GM13976 (cell line): Measurements from ENCODE around the gene RUNX1.

Experiments used
- DNase-seq: peaks from one replicate; pipeline ENCODE4 v3.0.0; 2012; ENCODE audit warnings: low spot score
- in situ Hi-C: fragments of 300-500 bp; cut with MboI; formaldehyde crosslinking; loops from one replicate; pipeline ENCODE4 v1.12.0; 2022; ENCODE audit warnings: low sequenced_read_pairs, mixed read lengths, inconsistent platforms; ENCODE audit not compliant: unreplicated experiment
- TF ChIP-seq, protein P1 (sequence below): IDR thresholded peaks from 2 replicates; pipeline ENCODE4 v1.5.1; 2012; ENCODE audit warnings: borderline replicate concordance, mild to moderate bottlenecking; ENCODE audit not compliant: insufficient read depth; ENCODE audit errors: extremely low read depth, missing control alignments, control extremely low read depth

Gene RUNX1

GRCh38 chr21:34923202-34923601 lies 125.9 kb downstream of the RUNX1 start:
- DNase-seq: no peak
- TF ChIP-seq, protein P1, sequence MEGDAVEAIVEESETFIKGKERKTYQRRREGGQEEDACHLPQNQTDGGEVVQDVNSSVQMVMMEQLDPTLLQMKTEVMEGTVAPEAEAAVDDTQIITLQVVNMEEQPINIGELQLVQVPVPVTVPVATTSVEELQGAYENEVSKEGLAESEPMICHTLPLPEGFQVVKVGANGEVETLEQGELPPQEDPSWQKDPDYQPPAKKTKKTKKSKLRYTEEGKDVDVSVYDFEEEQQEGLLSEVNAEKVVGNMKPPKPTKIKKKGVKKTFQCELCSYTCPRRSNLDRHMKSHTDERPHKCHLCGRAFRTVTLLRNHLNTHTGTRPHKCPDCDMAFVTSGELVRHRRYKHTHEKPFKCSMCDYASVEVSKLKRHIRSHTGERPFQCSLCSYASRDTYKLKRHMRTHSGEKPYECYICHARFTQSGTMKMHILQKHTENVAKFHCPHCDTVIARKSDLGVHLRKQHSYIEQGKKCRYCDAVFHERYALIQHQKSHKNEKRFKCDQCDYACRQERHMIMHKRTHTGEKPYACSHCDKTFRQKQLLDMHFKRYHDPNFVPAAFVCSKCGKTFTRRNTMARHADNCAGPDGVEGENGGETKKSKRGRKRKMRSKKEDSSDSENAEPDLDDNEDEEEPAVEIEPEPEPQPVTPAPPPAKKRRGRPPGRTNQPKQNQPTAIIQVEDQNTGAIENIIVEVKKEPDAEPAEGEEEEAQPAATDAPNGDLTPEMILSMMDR: no peak
- in situ Hi-C loops: no loop called here

- in situ Hi-C loops: no loop called here
- no peak for DNase-seq
- TF ChIP-seq, protein P1: no peak
Observed at GRCh38 chr21:34922479-34922878, 126.6 kb downstream of the RUNX1 start.

- TF ChIP-seq, protein P1: no peak
- DNase-seq: no peak
- in situ Hi-C loops: no loop called here
Observed at GRCh38 chr21:34921151-34921550, 128.0 kb downstream of the RUNX1 start.

DNA sequence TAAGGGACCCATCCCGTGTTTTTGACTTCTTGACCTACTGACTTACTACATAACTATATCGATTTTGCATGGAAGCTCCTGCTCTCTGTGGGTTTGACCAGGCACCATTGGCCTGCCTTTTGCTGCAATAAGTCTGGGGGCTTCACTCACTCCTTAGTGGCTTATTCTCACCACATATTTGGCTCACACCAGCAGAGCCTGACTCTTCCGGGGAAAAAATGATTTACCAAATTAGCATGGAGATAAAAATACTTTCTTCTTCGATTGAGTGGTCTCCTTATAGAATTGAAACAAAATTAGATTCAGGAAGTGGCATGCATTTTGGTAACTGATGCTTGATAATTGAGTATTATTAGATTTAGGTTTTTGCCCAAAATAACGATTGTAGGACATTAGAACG lies 129.7 kb downstream of the RUNX1 start:
- no peak for DNase-seq
- TF ChIP-seq, protein P1: no peak
- in situ Hi-C loops: no loop called here

GRCh38 chr21:34916446-34916845 lies 132.7 kb downstream of the RUNX1 start:
- in situ Hi-C loops: no loop called here
- TF ChIP-seq, protein P1: no peak
- no peak for DNase-seq

GRCh38 chr21:34915364-34915841 lies 133.7 kb downstream of the RUNX1 start:
- no peak for DNase-seq
- in situ Hi-C loops: no loop called here

More at GRCh38 chr21:34915364-34915841, 133.7 kb downstream of the RUNX1 start:
- TF ChIP-seq, protein P1: no peak
